ENCODE data around the gene TRAPPC11. TPM values are rescaled to one million over a fixed set of nuclear protein-coding genes. Genes with fewer than 3 reads are reported as not detected.
A peak's percentile ranks its signal among the peaks of the same experiment; 100 is the strongest.

Gene TRAPPC11
- total and polyA plus RNA-seq, 2 donors (not counting 1 experiment from before 2014, with no cell fraction given), result 36.4 to 46.6 TPM

- Histone ChIP-seq H3K4me3 (replicated peaks in 1 of 4; ENCODE audit: control extremely low read depth in 1 of 4, insufficient read depth in 1 of 4, low read depth in 3 of 4, low read length in 4 of 4) (no peak overlapping the region), H3K36me3 (ENCODE audit: control insufficient read depth, insufficient read depth, low read length) (no peaks in the 10 kb centered on the region), H2AFZ (ENCODE audit: low read length) (no peak overlapping the region), H3K4me2 (ENCODE audit: extremely low read depth, insufficient read depth, low read length) (no peak overlapping the region), H3K27ac (ENCODE audit: insufficient read depth, low read length) (no peak overlapping the region), H3K9ac (ENCODE audit: insufficient read depth, low read length) (no peak overlapping the region), H4K20me1 (ENCODE audit: control insufficient read depth, extremely low read depth, insufficient read depth, low read length) (no peaks in the 10 kb centered on the region), H3K4me1 (ENCODE audit: control insufficient read depth, extremely low read depth, insufficient read depth, low read length) (peaks cover 2% of the 10 kb centered on the region), H3K9me3 (ENCODE audit: control insufficient read depth, insufficient read depth, low read depth, low read length) (no peaks in the 10 kb centered on the region), H3K27me3 (ENCODE audit: control insufficient read depth, insufficient read depth, low read length) (no peaks in the 10 kb centered on the region), H3K79me2 (ENCODE audit: control insufficient read depth, insufficient read depth, low read length) (no peaks in the 10 kb centered on the region)
- TF ChIP-seq EZH2 (IDR thresholded peaks at IDR 0.05; ENCODE audit: low read length, missing control alignments), result no peak
- no peak for TF ChIP-seq CTCF (conservative IDR thresholded peaks at IDR 0.05 in 1 of 2, IDR thresholded peaks at IDR 0.05 in 1 of 2; ENCODE audit: low read depth in 1 of 2, low read length in 2 of 2)
- no peak for DNase-seq (ENCODE audit: low read depth in 2 of 2)
Observed at GRCh38 chr4:183636503-183636902, 22.6 kb upstream of the TRAPPC11 start.

GRCh38 chr4:183636923-183637322 is 22.2 kb upstream of the TRAPPC11 start:
- no peak for TF ChIP-seq EZH2 (IDR thresholded peaks at IDR 0.05; ENCODE audit: low read length, missing control alignments)
- TF ChIP-seq CTCF (conservative IDR thresholded peaks at IDR 0.05 in 1 of 2, IDR thresholded peaks at IDR 0.05 in 1 of 2; ENCODE audit: low read depth in 1 of 2, low read length in 2 of 2), result no peak
- peak; percentile 36 to 79 for DNase-seq (ENCODE audit: low read depth in 2 of 2)
- H3K4me3 ChIP-seq (replicated peaks in 1 of 4; ENCODE audit: control extremely low read depth in 1 of 4, insufficient read depth in 1 of 4, low read depth in 3 of 4, low read length in 4 of 4), result no peak overlapping the region
- no peak overlapping the region for H3K9ac ChIP-seq (ENCODE audit: insufficient read depth, low read length)
- no peaks in the 10 kb centered on the region for H3K36me3 ChIP-seq (ENCODE audit: control insufficient read depth, insufficient read depth, low read length)
- H4K20me1 ChIP-seq (ENCODE audit: control insufficient read depth, extremely low read depth, insufficient read depth, low read length), result no peaks in the 10 kb centered on the region
- H3K4me1 ChIP-seq (ENCODE audit: control insufficient read depth, extremely low read depth, insufficient read depth, low read length), result peaks cover 2% of the 10 kb centered on the region
- no peaks in the 10 kb centered on the region for H3K9me3 ChIP-seq (ENCODE audit: control insufficient read depth, insufficient read depth, low read depth, low read length)
- no peaks in the 10 kb centered on the region for H3K79me2 ChIP-seq (ENCODE audit: control insufficient read depth, insufficient read depth, low read length)
- H3K27ac ChIP-seq (ENCODE audit: insufficient read depth, low read length), result no peak overlapping the region
- no peaks in the 10 kb centered on the region for H3K27me3 ChIP-seq (ENCODE audit: control insufficient read depth, insufficient read depth, low read length)
- H2AFZ ChIP-seq (ENCODE audit: low read length), result no peak overlapping the region
- H3K4me2 ChIP-seq (ENCODE audit: extremely low read depth, insufficient read depth, low read length), result no peak overlapping the region

GRCh38 chr4:183637461-183637860 is 21.6 kb upstream of the TRAPPC11 start:
- Histone ChIP-seq H3K27me3 (ENCODE audit: control insufficient read depth, insufficient read depth, low read length) (no peaks in the 10 kb centered on the region), H3K27ac (ENCODE audit: insufficient read depth, low read length) (no peak overlapping the region), H2AFZ (ENCODE audit: low read length) (no peak overlapping the region), H3K4me1 (ENCODE audit: control insufficient read depth, extremely low read depth, insufficient read depth, low read length) (peaks cover 2% of the 10 kb centered on the region), H3K9me3 (ENCODE audit: control insufficient read depth, insufficient read depth, low read depth, low read length) (no peaks in the 10 kb centered on the region), H3K4me3 (replicated peaks in 1 of 4; ENCODE audit: control extremely low read depth in 1 of 4, insufficient read depth in 1 of 4, low read depth in 3 of 4, low read length in 4 of 4) (no peak overlapping the region), H4K20me1 (ENCODE audit: control insufficient read depth, extremely low read depth, insufficient read depth, low read length) (no peaks in the 10 kb centered on the region), H3K79me2 (ENCODE audit: control insufficient read depth, insufficient read depth, low read length) (no peaks in the 10 kb centered on the region), H3K4me2 (ENCODE audit: extremely low read depth, insufficient read depth, low read length) (no peak overlapping the region), H3K36me3 (ENCODE audit: control insufficient read depth, insufficient read depth, low read length) (no peaks in the 10 kb centered on the region), H3K9ac (ENCODE audit: insufficient read depth, low read length) (no peak overlapping the region)
- peak; percentile 38 to 73 for DNase-seq (ENCODE audit: low read depth in 2 of 2)
- TF ChIP-seq EZH2 (IDR thresholded peaks at IDR 0.05; ENCODE audit: low read length, missing control alignments) (no peak), CTCF (conservative IDR thresholded peaks at IDR 0.05 in 1 of 2, IDR thresholded peaks at IDR 0.05 in 1 of 2; ENCODE audit: low read depth in 1 of 2, low read length in 2 of 2) (no peak)

Data from fibroblast of lung (primary cell).